ENCODE measurements around the gene CHCHD2.
"Not testable (repeated sequence)": the region's sequence is repeated elsewhere in the genome, so short reads cannot be mapped to it uniquely, and the experiment has no call there.

GRCh38 chr7:56092388-56092787 lies 13.9 kb downstream of the CHCHD2 start:
- not testable (repeated sequence) for TF ChIP-seq TOX (CRISPR knock-in tag; IDR thresholded peaks at IDR 0.05; ENCODE audit: borderline replicate concordance); ZC3H10 (CRISPR knock-in tag; IDR thresholded peaks at IDR 0.05); ARNTL (CRISPR knock-in tag; IDR thresholded peaks at IDR 0.05; ENCODE audit: borderline replicate concordance, low read depth); ISL1 (CRISPR knock-in tag; IDR thresholded peaks at IDR 0.05); BACH2 (CRISPR knock-in tag; IDR thresholded peaks at IDR 0.05; ENCODE audit: borderline replicate concordance); OSR1 (CRISPR knock-in tag; IDR thresholded peaks at IDR 0.05); GLIS3 (CRISPR knock-in tag; IDR thresholded peaks at IDR 0.05); ZNF8 (CRISPR knock-in tag; IDR thresholded peaks at IDR 0.05); TCF4 (CRISPR knock-in tag; IDR thresholded peaks at IDR 0.05; ENCODE audit: borderline replicate concordance); SNAI2 (CRISPR knock-in tag; IDR thresholded peaks at IDR 0.05); ZFP3 (CRISPR knock-in tag; IDR thresholded peaks at IDR 0.05)
- TF ChIP-seq, protein P1, sequence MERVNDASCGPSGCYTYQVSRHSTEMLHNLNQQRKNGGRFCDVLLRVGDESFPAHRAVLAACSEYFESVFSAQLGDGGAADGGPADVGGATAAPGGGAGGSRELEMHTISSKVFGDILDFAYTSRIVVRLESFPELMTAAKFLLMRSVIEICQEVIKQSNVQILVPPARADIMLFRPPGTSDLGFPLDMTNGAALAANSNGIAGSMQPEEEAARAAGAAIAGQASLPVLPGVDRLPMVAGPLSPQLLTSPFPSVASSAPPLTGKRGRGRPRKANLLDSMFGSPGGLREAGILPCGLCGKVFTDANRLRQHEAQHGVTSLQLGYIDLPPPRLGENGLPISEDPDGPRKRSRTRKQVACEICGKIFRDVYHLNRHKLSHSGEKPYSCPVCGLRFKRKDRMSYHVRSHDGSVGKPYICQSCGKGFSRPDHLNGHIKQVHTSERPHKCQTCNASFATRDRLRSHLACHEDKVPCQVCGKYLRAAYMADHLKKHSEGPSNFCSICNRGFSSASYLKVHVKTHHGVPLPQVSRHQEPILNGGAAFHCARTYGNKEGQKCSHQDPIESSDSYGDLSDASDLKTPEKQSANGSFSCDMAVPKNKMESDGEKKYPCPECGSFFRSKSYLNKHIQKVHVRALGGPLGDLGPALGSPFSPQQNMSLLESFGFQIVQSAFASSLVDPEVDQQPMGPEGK (CRISPR knock-in tag; IDR thresholded peaks at IDR 0.05; ENCODE audit: borderline replicate concordance): not testable (repeated sequence)
- TF ChIP-seq, protein P2, sequence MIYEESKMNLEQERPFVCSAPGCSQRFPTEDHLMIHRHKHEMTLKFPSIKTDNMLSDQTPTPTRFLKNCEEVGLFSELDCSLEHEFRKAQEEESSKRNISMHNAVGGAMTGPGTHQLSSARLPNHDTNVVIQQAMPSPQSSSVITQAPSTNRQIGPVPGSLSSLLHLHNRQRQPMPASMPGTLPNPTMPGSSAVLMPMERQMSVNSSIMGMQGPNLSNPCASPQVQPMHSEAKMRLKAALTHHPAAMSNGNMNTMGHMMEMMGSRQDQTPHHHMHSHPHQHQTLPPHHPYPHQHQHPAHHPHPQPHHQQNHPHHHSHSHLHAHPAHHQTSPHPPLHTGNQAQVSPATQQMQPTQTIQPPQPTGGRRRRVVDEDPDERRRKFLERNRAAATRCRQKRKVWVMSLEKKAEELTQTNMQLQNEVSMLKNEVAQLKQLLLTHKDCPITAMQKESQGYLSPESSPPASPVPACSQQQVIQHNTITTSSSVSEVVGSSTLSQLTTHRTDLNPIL (CRISPR knock-in tag; IDR thresholded peaks at IDR 0.05; ENCODE audit: low read depth): not testable (repeated sequence)
- TF ChIP-seq, protein P3, sequence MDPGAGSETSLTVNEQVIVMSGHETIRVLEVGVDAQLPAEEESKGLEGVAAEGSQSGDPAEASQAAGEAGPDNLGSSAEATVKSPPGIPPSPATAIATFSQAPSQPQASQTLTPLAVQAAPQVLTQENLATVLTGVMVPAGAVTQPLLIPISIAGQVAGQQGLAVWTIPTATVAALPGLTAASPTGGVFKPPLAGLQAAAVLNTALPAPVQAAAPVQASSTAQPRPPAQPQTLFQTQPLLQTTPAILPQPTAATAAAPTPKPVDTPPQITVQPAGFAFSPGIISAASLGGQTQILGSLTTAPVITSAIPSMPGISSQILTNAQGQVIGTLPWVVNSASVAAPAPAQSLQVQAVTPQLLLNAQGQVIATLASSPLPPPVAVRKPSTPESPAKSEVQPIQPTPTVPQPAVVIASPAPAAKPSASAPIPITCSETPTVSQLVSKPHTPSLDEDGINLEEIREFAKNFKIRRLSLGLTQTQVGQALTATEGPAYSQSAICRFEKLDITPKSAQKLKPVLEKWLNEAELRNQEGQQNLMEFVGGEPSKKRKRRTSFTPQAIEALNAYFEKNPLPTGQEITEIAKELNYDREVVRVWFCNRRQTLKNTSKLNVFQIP (CRISPR knock-in tag; IDR thresholded peaks at IDR 0.05; ENCODE audit: borderline replicate concordance, low read depth): not testable (repeated sequence)

Measured in SK-N-SH treated with all-trans-retinoic acid at 6 μM for 48 hours (cell line).